Muscle of leg (tissue), 11 donors: Measurements from ENCODE around the gene SLC6A6. TPM values are rescaled to one million over a fixed set of nuclear protein-coding genes. Genes with fewer than 3 reads are reported as not detected.

Source experiments
- DNase-seq: peaks from one replicate; pipeline ENCODE4 v3.0.0; 2013
- H3K27ac ChIP-seq: one replicate; pipeline ENCODE4 v1.5.1; 2013; ENCODE audit warnings: mild to moderate bottlenecking, low read length, control low read depth
- H3K27me3 ChIP-seq: one replicate; pipeline ENCODE4 v1.6.1; 2013; ENCODE audit warnings: low read length; ENCODE audit not compliant: control insufficient read depth, insufficient read depth
- H3K36me3 ChIP-seq: one replicate; pipeline ENCODE4 v1.6.1; 2013; ENCODE audit warnings: low read length; ENCODE audit not compliant: control insufficient read depth, insufficient read depth
- H3K4me1 ChIP-seq: one replicate; pipeline ENCODE4 v1.6.1; 2013; ENCODE audit warnings: low read length; ENCODE audit not compliant: control insufficient read depth, insufficient read depth
- H3K4me3 ChIP-seq: one replicate; pipeline ENCODE4 v1.5.1; 2013; ENCODE audit warnings: low read length, control low read depth
- H3K9me3 ChIP-seq: replicated peaks from 2 replicates; pipeline ENCODE4 v1.6.1; 2013; ENCODE audit warnings: low read depth, low read length; ENCODE audit not compliant: control insufficient read depth
- WGBS: methylation state at CpG from one replicate; pipeline ENCODE4 v1.1.5; 2013; ENCODE audit warnings: missing lambda C conversion rate; ENCODE audit not compliant: insufficient coverage; 5-methylcytosine and 5-hydroxymethylcytosine counted together
- polyA plus RNA-seq, 8 donors: library from polyadenylated mRNA; unstranded; fragments of 120-200 nt; gene quantifications; one replicate each; pipeline versions ENCODE4 v1.2.1 to v1.2.3, GENCODE V29; 2013; ENCODE audit warnings: inconsistent platforms in 1 of 8, low replicate concordance in 1 of 8; ENCODE audit not compliant: insufficient read length in 8 of 8, insufficient read depth in 1 of 8
- total RNA-seq: library from RNA; stranded (reverse); fragments of 120-200 nt; gene quantifications from one replicate; pipeline ENCODE4 v1.2.4, GENCODE V29; 2013

SLC6A6 gene
- total and polyA plus RNA-seq, 9 donors, result 2.6 to 4.7 (median 4.0) TPM

DNA sequence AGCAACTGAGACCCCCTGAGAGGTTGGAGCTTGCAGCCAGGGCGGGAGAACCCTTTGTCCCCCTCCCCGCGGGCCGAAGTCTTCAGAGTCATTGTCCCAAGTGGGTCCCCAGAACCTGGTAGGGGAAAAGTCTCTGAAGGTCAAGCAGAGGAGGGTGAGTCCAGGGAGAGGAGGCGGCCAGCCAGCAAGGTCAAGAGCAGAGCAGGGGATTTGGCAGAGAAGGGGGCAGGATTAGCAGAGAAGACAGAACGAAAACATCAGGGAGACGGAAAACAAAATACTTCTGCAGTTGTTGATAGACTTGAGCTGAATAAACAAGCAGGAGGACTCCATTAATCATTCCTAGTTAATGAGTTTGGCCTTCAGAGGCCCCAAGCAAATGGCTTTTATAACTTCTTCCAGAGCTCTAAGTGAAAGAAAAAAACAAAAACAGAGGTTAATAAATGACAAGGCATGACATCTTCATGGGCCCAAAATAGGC lies 71.0 kb downstream of the SLC6A6 start:
- Histone ChIP-seq H3K4me3 (no peak overlapping the region), H3K27ac (no peak overlapping the region), H3K27me3 (no peaks in the 10 kb centered on the region), H3K36me3 (peaks cover 4% of the 10 kb centered on the region), H3K4me1 (peaks cover 13% of the 10 kb centered on the region), H3K9me3 (no peaks in the 10 kb centered on the region)
- 88% methylated on average over 7 of the region's 7 CpGs for WGBS
- no peak for DNase-seq

DNA sequence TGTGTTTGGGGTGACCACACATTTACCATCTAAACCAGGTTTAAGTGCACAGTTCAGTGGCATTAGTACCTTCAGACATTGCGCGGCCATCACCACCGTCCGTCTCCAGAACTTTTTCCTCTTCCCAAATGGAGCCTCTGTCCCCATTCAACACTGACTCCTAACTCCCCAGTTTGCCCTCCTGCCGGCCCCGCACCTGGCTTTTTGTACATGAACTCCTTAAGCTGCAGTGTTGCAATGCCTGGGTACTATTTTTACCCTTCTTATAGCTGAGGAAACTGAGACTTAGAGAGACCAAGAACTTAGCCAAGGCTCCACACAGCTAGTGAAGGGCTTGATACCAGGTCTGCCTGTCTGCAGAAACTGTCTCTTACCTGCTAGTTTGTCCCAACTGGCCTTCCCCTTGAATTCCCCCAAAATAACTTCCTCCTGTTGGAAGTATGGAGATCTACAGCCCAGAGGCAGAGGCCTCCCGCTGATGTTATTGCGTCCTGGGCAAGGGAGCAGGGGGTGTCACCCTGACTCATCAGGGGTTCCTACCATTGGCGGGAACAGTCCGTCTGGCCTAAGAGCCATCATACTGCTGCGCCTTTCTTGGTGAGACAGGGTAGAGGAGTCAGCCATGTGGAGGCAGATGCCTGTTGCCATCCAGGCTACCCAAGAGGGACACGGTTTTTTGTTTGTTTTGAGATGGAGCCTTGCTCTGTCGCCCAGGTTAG lies 72.1 kb downstream of the SLC6A6 start:
- WGBS, result 90% methylated on average over 13 of the region's 13 CpGs
- H3K4me3 ChIP-seq, result no peak overlapping the region
- no peak for DNase-seq
- no peaks in the 10 kb centered on the region for H3K27me3 ChIP-seq
- H3K9me3 ChIP-seq, result no peaks in the 10 kb centered on the region
- peaks cover 4% of the 10 kb centered on the region for H3K36me3 ChIP-seq
- H3K4me1 ChIP-seq, result peaks cover 12% of the 10 kb centered on the region
- H3K27ac ChIP-seq, result no peak overlapping the region

- 78% methylated on average over 3 of the region's 7 CpGs for WGBS
- H3K4me3 ChIP-seq, result no peak overlapping the region
- H3K4me1 ChIP-seq, result peaks cover 8% of the 10 kb centered on the region
- no peak for DNase-seq
- H3K36me3 ChIP-seq, result peaks cover 4% of the 10 kb centered on the region
- H3K9me3 ChIP-seq, result no peaks in the 10 kb centered on the region
- H3K27me3 ChIP-seq, result no peaks in the 10 kb centered on the region
- H3K27ac ChIP-seq, result no peak overlapping the region
These were observed 73.2 kb downstream of the SLC6A6 start for GRCh38 chr3:14475621-14476020.

- Histone ChIP-seq H3K9me3 (no peaks in the 10 kb centered on the region), H3K36me3 (peaks cover 4% of the 10 kb centered on the region), H3K4me1 (peaks cover 4% of the 10 kb centered on the region), H3K27ac (no peak overlapping the region), H3K4me3 (no peak overlapping the region), H3K27me3 (no peaks in the 10 kb centered on the region)
- no peak for DNase-seq
- 90% methylated on average over 10 of the region's 13 CpGs for WGBS
These were observed 74.3 kb downstream of the SLC6A6 start for GRCh38 chr3:14476583-14477265.

GRCh38 chr3:14477311-14477935 lies 75.0 kb downstream of the SLC6A6 start:
- H3K27me3 ChIP-seq, result no peaks in the 10 kb centered on the region
- no peaks in the 10 kb centered on the region for H3K9me3 ChIP-seq
- WGBS, result 90% methylated on average over 6 of the region's 11 CpGs
- peaks cover 3% of the 10 kb centered on the region for H3K36me3 ChIP-seq
- peaks cover 11% of the 10 kb centered on the region for H3K4me1 ChIP-seq
- no peak overlapping the region for H3K4me3 ChIP-seq
- no peak for DNase-seq
- no peak overlapping the region for H3K27ac ChIP-seq

DNA sequence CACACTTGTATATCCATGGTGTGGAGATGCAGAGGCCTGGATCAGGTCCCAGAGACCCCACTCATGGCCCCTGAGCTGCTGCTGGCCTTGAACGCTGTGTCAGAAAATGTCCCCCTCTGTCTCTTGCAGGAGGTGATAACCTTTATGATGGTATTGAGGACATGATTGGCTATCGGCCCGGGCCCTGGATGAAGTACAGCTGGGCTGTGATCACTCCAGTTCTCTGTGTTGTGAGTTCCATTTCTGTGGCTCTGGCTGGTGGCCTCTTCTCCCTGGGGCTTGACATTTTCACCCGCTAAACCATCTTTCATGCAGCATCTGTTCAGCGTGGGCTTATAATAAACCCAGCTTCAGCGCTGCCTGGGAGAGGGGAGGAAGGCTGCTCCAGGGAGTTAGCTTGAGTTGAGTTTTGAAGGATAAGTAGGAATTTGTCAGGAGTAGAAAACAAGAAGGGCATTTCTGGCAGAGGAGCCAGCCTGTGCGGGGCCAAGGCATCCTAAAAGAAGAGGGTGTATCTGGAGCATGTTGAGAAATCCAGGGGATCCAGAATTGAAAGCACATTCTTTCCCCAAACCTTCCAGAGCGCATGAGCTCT lies 76.6 kb downstream of the SLC6A6 start:
- H3K9me3 ChIP-seq, result no peaks in the 10 kb centered on the region
- no peaks in the 10 kb centered on the region for H3K27me3 ChIP-seq
- H3K27ac ChIP-seq, result no peak overlapping the region
- H3K36me3 ChIP-seq, result no peaks in the 10 kb centered on the region
- H3K4me1 ChIP-seq, result peaks cover 16% of the 10 kb centered on the region
- H3K4me3 ChIP-seq, result no peak overlapping the region
- DNase-seq, result no peak
- WGBS, result 66% methylated on average over 4 of the region's 8 CpGs

- 87% methylated on average over 6 of the region's 6 CpGs for whole genome bisulfite sequencing
- no peak overlapping the region for H3K27ac ChIP-seq
- H3K9me3 ChIP-seq, result no peaks in the 10 kb centered on the region
- peaks cover 16% of the 10 kb centered on the region for H3K4me1 ChIP-seq
- DNase-seq, result no peak
- H3K27me3 ChIP-seq, result no peaks in the 10 kb centered on the region
- no peaks in the 10 kb centered on the region for H3K36me3 ChIP-seq
- no peak overlapping the region for H3K4me3 ChIP-seq
These were observed 77.2 kb downstream of the SLC6A6 start for GRCh38 chr3:14479591-14479990.

DNA sequence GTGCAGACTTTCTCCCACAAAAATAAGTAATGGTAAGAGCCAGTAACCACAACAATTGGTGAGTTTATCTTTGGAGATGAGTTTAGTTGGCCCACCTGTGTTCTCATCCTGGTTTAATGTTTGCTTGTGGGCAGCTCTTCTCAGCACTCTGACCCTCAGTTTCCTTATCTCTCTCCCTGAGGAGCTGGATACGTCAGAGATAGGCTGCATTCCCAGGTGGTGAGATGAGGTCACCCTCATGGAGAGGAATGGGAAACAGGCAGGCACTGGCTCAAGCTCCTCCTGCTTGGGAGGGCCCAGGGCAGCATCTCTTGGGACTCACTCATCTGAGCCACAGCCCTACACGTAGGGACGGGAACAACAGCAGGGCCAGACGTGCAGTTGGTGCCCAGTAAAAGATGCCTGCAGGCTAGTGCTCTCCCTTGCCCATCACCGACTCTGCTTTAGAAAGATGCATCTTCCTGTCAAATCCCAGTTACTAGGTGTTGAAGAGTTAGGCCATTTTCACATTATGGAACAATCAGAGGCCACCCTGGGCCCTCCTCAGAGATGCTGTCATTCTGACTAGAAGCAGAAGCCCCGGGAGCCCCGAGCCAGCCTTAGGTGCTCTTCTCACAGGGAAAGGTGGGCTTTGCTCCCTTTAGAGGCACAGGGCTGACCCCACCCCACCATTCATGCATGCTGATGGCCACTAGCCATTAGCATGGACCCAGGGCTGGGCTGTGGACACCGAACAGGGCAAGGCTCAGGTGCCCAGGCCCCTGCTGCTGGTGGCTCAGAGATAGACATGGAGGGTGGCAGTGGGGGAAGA lies 78.0 kb downstream of the SLC6A6 start:
- peaks cover 16% of the 10 kb centered on the region for H3K4me1 ChIP-seq
- DNase-seq, result no peak
- 73% methylated on average over 3 of the region's 8 CpGs for WGBS
- H3K4me3 ChIP-seq, result no peak overlapping the region
- H3K27ac ChIP-seq, result no peak overlapping the region
- no peaks in the 10 kb centered on the region for H3K9me3 ChIP-seq
- H3K27me3 ChIP-seq, result no peaks in the 10 kb centered on the region
- no peaks in the 10 kb centered on the region for H3K36me3 ChIP-seq

DNA sequence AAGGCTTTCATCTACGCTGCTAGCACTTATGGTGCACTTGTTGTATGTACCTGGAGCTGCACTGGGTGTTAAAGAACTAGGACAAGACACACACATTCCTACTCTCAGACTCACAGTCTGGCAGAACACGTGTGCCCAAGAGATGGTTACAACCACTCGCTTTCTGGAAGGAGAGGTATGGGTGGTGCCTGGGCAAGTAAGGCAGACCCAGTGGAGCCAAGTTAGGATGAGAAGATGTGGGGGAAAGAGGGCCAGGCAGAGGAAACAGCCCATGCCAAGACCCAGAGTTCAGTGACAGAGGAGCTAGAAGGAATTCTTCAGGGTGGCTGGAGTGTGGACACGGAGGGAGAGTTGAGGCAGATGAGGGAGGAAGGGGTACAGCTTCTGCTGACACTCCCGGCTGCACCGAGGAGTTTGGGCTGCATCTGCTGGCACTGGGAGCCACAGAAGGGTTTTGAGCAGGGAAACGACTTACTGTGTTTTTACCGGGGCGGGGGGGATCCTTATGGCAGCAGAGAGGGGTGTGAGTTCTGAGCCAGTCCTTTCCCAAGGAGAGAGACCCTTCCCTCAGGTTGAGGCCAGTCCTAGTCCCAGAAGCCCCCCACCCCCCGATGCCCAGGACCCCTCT lies 78.7 kb downstream of the SLC6A6 start:
- Histone ChIP-seq H3K36me3 (no peaks in the 10 kb centered on the region), H3K4me1 (peaks cover 16% of the 10 kb centered on the region), H3K9me3 (no peaks in the 10 kb centered on the region), H3K4me3 (no peak overlapping the region), H3K27ac (no peak overlapping the region), H3K27me3 (no peaks in the 10 kb centered on the region)
- DNase-seq, result no peak
- WGBS, result 89% methylated on average over 6 of the region's 10 CpGs
